GM19324 (cell line): ENCODE data around the gene FAM83E.
"Not testable (repeated sequence)": the region's sequence is repeated elsewhere in the genome, so short reads cannot be mapped to it uniquely, and the experiment has no call there.

Experiments used
- ATAC-seq: cut with Tn5 transposase; IDR thresholded peaks from one replicate; pipeline ENCODE4 v1.9.1; 2021; ENCODE audit warnings: mild to moderate bottlenecking, moderate library complexity; ENCODE audit not compliant: unreplicated experiment, low FRiP score

FAM83E gene

DNA sequence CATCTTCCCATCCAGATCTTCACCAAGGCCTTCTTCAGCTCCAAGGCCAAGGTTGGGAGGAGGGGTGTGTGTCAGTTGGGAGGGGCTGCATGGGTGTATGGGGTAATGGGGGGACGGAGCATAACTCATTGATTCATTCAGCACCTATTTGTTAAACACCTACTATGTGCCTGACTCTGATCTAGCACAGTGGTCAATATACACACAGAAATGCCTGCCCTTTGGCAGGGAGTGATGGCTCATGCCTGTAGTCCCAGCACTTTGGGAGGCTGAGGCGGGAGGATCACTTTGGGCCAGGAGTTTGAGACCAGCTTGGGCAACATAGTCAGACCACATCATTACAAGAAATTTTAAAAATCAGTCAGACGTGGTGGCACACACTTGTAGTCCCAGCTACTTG, 27.5 kb downstream of the FAM83E start:
- ATAC-seq = no peak

DNA sequence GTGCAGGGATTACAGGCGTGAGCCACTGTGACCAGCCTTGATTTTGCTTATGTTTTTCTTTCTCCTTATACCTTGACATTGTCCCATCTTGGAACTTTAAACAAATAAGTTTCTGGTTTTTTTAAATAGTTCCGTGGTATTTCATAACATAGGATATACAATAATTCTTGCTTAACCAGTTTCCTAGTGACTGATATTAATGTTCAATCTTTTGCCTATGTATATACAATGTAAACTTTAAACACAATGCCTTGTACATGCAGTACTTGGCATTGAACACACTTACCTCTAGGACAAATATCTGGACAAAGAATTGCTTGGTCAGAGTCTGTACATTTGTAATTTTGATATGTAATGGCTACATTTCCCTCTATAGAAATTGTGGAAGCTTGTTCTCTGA, 32.7 kb downstream of the FAM83E start:
- ATAC-seq = no peak

DNA sequence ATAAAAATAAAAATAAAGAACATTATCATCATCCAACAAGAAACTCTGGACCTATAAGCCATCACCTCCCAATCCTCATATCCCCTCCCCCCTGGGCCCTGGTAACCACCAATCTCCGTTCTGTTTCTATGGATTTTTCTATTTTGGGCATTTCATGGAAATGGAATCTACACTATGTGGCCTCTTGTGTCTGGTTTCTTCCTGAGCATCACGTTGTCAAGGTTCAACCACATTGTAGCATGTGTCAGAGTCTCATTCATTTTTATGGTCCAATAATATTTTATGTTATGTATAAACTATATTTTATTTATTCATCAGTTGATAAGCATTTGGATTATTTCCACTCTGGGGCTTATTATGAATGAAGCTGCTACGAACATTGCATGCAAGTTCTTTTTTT, 36.0 kb downstream of the FAM83E start:
- ATAC-seq = no peak

DNA sequence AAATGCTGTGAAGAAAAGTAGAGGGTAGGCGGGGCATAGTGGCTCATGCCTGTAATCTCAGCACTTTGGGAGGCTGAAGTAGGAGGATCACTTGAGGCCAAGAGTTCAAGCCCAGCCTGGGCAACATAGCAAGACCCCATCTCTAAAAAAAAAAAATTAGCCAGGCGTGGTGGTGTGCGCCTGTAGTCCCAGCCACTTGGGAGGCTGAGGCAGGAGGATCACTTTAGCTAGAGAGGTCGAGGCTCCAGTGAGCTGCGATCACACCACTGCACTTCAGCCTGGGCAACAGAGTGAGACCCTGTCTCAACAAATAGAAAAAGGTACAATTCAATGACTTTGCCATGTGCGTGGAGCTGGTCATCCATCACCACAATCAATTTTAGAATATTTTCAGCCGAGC, 37.0 kb downstream of the FAM83E start:
- ATAC-seq = not testable (repeated sequence)

DNA sequence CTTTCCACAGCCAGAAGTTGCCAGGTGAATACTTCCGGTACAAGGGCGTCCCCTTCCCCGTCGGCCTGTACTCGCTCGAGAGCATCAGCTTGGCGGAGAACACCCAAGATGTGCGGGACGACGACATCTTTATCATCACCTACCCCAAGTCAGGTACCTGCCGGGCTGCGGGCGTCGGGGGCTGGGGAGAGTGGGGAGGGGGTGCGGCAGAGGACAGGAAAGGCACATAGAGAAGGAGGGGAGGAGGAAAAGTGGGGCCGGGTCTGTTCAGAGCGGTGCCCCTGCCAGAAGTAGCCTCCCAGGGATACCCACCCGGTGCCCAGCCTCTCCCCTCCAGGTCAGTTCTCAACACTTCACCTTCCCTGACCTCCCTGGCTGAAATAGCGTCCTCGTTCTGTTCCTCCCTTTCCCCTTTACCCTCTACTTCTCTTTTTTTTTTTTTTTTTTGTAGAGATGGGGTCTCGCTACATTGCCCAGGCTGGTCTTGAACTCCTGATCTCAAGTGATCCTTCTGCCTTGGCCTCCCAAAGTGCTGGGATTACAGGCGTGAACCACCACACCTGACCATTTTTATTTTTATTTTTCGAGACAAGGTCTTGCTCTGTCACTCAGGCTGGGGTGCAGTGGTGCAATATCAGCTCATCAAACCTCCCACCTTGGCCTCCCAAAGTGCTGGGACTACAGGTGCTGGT, 38.8 kb downstream of the FAM83E start:
- no peak for ATAC-seq

DNA sequence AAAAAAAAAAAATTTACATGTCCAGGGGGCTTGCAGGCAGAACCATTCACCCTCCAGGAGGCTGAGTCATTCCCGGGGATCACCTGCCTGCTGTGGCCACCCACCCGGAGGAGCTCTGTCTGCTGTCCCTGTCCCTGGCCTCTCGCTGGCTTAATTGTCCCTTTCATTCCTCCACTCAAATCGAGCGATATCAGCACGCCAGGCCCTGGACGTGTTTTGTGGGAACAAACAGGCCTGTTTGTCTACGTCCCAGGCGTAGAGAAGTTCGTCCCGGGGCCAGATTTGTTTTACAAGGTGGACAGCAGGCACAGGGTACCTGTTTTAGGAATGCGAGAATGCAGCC, 41.7 kb downstream of the FAM83E start:
- no peak for ATAC-seq

DNA sequence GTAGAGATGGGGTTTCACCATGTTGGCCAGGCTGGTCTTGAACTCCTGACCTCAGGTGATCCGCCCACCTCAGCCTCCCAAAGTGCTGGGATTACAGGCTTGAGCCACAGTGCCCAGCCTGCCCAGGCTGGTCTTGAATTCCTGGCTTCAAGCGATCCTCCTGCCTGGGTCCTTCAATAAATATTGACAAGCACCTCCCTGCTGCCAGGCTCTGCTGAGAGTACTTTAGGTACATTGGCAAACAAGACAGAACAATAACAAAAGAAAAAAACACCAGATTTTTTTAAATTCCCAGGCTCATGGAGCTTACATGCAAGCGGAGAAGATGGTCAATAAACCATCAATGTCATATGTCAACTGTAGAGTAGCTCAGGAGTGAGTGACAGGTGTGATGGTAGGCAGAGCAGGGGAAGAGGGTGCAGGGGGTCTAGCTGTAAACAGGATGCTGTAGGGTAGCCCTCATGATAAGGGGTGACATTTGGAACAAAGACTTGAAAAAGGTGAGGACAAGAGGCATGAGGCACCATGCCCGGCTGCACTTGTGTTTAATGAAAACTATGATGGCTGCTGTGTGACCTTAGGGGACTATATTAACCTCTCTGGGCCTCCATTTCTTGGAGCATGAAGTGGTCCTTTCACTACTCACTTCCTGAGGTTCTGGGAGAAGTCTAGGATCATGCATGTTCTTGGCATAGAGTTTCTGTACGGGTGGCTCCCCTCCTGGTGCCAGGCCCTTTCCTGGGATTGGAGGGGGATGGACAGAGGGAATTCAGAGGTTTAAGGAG, 43.3 kb downstream of the FAM83E start:
- ATAC-seq = no peak

DNA sequence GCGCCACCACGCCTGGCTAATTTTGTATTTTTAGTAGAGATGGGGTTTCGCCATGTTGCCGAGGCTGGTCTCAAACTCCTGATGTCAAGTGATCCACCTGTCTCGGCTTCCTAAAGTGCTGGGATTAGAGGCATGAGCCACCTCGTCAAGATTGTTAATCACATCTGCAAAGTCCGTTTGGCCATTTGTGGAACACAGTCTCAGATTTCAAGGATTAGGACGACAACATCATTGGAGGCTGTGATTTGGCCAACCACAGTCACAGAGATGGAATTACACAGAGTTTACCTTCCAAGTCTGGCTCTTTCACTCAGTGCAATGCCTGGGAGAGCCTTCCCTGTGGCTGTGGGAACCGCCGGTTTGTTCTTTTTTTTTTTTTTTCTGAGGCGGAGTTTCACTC, 45.1 kb downstream of the FAM83E start:
- no peak for ATAC-seq

DNA sequence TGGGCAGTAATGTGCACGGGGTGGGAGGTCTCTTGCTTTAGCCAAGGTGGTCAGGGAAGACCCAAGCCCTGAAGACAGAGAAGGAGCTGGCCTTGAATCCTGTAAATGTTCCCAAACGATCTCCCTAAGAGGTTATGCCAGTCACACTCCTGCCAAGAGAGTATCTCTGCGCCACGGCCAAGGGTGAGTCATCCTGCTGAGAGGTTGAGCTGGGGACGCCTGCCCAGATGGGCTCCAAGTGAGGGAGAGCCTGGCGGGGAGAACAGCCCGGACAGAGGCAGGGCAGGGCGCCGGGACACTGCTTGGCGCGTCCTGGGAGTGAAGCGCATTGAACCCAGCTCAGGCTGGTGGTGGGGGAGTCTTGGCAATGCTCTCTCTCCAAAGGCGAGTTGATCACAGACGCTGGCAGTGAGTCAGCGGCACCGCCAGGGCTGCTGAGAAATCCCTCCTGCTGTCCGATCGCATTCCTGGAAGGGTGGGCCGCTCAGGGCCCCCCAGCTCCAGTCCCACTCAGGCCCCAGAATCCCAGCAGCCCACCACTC, 46.5 kb downstream of the FAM83E start:
- no peak for ATAC-seq

DNA sequence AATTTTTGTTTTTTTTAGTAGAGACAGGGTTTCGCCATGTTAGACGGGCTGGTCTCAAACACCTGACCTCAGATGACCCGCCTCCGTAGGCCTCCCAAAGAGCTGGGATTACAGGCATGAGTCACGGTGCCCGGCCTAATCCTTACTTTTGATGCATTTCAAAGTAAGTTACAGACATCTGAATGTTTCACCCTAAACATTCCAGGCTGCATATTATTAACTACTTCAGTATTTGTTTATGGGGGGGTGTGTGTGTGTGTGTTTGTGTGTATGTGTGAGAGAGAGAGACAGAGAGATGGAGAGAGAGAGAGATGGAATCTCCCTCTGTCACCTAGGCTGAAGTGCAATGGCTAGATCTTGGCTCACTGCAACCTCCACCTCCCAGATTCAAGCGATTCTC, 49.8 kb downstream of the FAM83E start:
- ATAC-seq = no peak
